Coronary artery (tissue), 2 donors: ENCODE measurements around the gene CCDC171.

Source experiments
- DNase-seq: peaks from one replicate; pipeline ENCODE4 v3.0.0-alpha.2; 2017; ENCODE audit warnings: low spot score
- H3K27ac ChIP-seq, 2 donors: fragments of 200-600 bp; sonication (generic); one replicate each; pipeline ENCODE4 v1.5.1; 2016 to 2019
- H3K4me3 ChIP-seq: fragments of 200-600 bp; sonication (generic); 2 replicates; pipeline ENCODE4 v1.5.1; 2016; ENCODE audit warnings: mild to moderate bottlenecking, moderate library complexity
- TF ChIP-seq, protein P1 (sequence below): fragments of 200-600 bp; sonication (generic); IDR thresholded peaks from one replicate; pipeline ENCODE4 v1.5.1; 2019; ENCODE audit warnings: antibody characterized with exemption

Gene CCDC171

DNA sequence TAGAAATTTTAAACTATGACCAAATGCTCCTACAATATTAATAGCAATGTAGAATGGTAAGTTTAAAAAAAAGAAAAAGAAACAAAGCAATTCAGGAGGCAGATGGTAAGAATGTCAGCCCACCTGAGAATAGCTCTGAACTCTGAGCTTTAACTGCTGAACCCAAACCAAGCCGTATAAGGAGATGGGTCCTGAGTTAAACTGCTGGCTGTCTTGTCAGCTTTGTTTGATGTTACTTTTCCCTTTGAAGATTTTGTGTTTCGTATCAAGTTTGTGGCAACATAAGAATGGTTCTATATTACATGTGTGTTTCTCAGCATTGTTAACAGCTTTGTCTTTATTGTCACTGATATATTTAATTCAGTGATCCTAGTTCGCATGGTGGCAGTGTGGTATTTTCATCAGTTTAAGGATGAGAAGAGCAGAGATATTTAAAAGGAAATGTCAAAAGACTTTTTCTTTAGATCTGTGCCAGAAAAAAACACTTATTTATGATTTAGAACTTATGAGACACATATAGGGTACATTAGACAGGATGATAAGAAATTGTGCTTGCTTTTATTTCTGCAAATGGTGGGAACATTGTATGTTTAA is 390.1 kb downstream of the CCDC171 start:
- H3K27ac ChIP-seq, result no peak overlapping the region
- TF ChIP-seq, protein P1, sequence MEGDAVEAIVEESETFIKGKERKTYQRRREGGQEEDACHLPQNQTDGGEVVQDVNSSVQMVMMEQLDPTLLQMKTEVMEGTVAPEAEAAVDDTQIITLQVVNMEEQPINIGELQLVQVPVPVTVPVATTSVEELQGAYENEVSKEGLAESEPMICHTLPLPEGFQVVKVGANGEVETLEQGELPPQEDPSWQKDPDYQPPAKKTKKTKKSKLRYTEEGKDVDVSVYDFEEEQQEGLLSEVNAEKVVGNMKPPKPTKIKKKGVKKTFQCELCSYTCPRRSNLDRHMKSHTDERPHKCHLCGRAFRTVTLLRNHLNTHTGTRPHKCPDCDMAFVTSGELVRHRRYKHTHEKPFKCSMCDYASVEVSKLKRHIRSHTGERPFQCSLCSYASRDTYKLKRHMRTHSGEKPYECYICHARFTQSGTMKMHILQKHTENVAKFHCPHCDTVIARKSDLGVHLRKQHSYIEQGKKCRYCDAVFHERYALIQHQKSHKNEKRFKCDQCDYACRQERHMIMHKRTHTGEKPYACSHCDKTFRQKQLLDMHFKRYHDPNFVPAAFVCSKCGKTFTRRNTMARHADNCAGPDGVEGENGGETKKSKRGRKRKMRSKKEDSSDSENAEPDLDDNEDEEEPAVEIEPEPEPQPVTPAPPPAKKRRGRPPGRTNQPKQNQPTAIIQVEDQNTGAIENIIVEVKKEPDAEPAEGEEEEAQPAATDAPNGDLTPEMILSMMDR, result no peak
- DNase-seq, result no peak
- no peak overlapping the region for H3K4me3 ChIP-seq

DNA sequence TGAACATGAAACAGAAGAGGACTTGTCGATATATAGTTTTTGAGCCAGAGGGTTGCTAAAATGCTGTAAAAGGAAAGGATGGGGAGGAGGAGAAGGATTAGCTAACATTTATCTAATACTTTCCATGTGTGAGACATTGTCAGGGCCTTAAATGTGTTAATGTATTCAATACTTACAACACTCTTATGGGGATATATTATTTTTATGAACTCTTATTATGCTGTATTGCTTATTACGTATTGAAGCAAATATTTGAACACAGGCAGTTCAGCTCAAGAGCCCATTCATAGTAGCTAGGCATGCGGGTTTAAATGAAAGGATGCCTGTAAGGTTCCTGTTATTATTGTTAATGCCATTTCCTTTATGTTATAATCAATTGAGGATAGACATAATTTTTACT is 391.5 kb downstream of the CCDC171 start:
- no peak for DNase-seq
- no peak overlapping the region for H3K4me3 ChIP-seq
- H3K27ac ChIP-seq, result no peak overlapping the region
- TF ChIP-seq, protein P1, result no peak

DNA sequence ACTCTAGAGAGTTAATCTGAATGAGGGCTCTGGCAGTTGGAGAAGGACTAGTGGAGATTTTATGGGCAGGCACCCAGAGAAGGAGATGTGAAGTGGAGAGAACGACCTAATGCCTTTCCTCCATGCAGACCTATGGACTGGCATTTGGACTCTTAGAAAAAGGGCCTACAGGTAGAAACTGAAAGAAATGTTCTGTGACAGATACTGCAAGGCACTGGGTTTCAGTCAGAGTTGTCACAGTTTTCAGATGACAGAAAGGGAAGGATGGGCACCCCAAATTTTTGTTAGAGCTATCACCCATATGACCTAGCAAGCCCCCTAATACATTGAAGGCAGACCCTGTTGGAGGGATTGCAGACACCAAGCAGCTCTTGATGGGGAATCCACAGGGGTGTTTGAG is 406.8 kb downstream of the CCDC171 start:
- no peak for DNase-seq
- TF ChIP-seq, protein P1, result no peak
- Histone ChIP-seq H3K27ac (no peak overlapping the region), H3K4me3 (no peak overlapping the region)

DNA sequence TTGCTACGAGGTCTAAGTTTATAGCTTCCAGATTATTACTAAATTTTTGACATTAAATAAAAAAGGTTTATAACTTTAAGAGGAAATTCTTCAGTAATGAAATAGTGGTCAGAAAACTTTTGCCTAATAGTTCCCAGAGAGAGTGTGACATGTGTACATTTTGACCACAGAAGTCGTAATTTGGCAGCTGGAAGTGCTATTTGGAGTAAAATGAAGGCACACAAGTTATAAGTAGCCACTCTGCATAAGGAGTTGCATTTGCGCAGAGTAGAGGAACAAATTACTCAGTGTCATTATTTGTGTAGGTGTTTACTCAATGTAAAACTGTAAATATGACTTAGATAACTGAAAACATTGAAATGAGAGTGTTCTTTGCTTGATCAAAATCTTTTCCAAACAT is 408.4 kb downstream of the CCDC171 start:
- TF ChIP-seq, protein P1, result no peak
- no peak overlapping the region for H3K27ac ChIP-seq
- DNase-seq, result no peak
- H3K4me3 ChIP-seq, result no peak overlapping the region

DNA sequence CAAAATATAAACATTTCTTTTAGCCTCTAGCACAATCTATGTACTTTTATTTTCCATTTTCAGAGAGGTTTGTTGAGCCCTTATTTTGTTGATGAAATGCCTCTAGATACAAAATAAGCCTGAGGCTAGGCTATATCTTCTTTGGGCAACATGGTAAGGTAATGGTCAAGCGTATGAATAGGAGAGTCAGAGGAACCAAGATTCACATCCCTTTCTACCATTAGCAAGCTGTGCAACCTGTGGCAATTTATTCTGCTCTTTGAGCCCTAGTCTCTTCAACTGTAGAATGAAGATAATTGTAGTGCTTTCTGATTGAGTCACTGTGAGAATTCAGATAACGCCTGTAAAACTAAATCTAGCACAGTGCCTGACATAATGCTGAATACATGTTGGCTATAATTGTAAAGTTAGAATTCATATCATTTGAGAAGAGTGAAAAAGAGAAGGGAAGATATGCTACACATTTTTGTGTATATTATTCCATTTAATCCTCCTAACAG is 412.5 kb downstream of the CCDC171 start:
- H3K27ac ChIP-seq, result no peak overlapping the region

DNA sequence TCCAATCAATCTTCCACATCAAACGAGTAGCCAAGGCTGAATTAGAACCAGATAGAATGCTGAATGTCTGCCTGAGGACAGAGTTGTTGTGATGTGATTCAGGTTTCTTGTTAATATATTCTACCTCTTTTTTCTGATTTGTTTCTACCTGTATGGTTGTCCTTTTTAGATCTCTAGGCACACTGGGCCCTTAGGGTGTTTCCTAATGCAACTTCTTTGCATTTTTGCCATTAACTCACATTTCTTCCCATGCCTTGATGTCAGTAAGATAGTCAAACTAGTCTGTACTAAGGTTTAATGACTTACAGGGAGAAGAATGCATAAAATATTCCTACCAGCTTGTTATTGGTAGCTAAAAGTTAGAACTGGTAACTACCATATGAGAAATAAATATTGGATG is 413.6 kb downstream of the CCDC171 start:
- H3K4me3 ChIP-seq, result no peak overlapping the region
- TF ChIP-seq, protein P1, result no peak
- no peak overlapping the region for H3K27ac ChIP-seq
- DNase-seq, result no peak

More for the DNA sequence above, 412.5 kb downstream of the CCDC171 start:
- H3K4me3 ChIP-seq, result no peak overlapping the region
- TF ChIP-seq, protein P1, result no peak
- DNase-seq, result no peak

DNA sequence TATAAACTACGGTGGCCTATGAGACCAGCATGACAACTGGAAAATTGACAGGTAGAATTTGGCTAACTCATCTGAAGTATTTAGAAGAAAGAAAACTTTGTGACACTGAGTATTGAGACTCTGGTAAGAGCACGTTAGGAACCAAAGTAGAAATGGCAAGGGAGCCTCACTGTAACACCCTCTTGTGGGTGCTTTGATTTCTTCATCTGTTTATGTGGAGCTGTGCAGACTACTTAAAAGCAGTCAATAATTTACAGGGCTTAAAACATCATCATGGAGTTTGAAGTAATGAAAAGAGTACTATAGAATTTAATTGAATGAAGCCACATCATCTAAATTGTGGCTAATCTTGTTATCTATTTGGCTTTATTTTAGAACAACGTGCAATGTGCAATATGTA is 414.2 kb downstream of the CCDC171 start:
- TF ChIP-seq, protein P1, result no peak
- no peak overlapping the region for H3K4me3 ChIP-seq
- DNase-seq, result no peak
- H3K27ac ChIP-seq, result no peak overlapping the region
